ENCODE data around the gene SLC16A8.
"Not testable (repeated sequence)": the region's sequence is repeated elsewhere in the genome, so short reads cannot be mapped to it uniquely, and the experiment has no call there.

- TF ChIP-seq CTCF (IDR thresholded peaks at IDR 0.05; ENCODE audit: borderline replicate concordance, extremely low read depth, low read length, poor library complexity, severe bottlenecking); EZH2 (IDR thresholded peaks at IDR 0.05; ENCODE audit: borderline replicate concordance, low read depth, low read length, severe bottlenecking): not testable (repeated sequence)
Measured at GRCh38 chr22:38079208-38079607, 4.8 kb downstream of the SLC16A8 start.

Measured in DND-41 (cell line).